ENCODE results near the gene MTIF2. TPM values are rescaled to one million over a fixed set of nuclear protein-coding genes. Genes with fewer than 3 reads are reported as not detected.
"Not testable (repeated sequence)": the region's sequence is repeated elsewhere in the genome, so short reads cannot be mapped to it uniquely, and the experiment has no call there.

MTIF2 gene
- total and polyA plus RNA-seq, 8 donors: 13.6 to 22.9 (median 16.7) TPM

DNA sequence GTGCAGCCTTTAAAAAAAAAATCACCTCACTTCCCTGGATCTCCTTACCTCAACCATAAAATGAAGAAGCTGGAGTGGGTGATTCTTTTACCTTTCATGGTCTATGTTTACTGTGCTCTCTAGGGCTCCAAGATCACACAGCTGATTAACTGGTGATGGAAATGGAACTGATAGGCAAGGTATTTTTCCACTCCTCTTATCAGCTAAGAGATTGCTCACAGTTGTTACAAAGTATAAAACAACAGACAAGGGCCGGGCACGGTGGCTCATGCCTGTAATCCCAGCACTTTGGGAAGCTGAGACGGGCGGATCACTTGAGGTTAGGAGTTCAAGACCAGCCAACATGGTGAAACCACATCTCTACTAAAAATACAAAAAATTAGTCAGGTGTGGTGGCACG, 22.0 kb downstream of the MTIF2 start:
- Histone ChIP-seq H3K27ac (no peak overlapping the region), H3K4me3 (no peak overlapping the region), H3K36me3 (peaks cover 0 to 41% (median 9%) of the 10 kb centered on the region in 3 donors), H3K9me3 (no peaks in the 10 kb centered on the region), H3K27me3 (no peaks in the 10 kb centered on the region), H3K4me1 (no peaks in the 10 kb centered on the region)
- ATAC-seq (no peak), FAIRE-seq (no peak), DNase-seq (no peak)
- TF ChIP-seq, protein P1, sequence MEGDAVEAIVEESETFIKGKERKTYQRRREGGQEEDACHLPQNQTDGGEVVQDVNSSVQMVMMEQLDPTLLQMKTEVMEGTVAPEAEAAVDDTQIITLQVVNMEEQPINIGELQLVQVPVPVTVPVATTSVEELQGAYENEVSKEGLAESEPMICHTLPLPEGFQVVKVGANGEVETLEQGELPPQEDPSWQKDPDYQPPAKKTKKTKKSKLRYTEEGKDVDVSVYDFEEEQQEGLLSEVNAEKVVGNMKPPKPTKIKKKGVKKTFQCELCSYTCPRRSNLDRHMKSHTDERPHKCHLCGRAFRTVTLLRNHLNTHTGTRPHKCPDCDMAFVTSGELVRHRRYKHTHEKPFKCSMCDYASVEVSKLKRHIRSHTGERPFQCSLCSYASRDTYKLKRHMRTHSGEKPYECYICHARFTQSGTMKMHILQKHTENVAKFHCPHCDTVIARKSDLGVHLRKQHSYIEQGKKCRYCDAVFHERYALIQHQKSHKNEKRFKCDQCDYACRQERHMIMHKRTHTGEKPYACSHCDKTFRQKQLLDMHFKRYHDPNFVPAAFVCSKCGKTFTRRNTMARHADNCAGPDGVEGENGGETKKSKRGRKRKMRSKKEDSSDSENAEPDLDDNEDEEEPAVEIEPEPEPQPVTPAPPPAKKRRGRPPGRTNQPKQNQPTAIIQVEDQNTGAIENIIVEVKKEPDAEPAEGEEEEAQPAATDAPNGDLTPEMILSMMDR (IDR thresholded peaks at IDR 0.05): no peak
- intact Hi-C loops (cut with DNase I): no loop called here
- WGBS, 2 donors: 72 to 73% methylated on average over 5 of the region's 5 CpGs

DNA sequence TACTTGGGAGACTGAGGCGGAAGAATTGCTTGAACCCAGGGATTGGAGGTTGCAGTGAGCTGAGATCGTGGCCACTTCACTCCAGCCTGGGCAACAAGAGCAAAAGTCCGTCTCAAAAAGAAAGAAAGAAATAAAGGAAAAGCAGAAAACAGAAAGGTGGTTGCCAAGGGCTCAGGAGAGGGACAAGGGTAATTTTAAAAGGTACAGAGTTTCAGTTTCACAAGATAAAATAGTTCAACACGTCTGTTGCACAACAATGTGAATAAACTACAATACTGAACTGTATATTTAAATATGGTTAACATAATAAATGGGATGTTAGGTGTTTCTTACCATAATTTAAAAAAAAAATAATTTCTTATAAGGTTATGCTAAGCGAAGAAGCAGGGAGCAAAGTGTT, 23.6 kb downstream of the MTIF2 start:
- H3K4me1 ChIP-seq: no peaks in the 10 kb centered on the region
- TF ChIP-seq, protein P1 (IDR thresholded peaks at IDR 0.05): no peak
- H3K27me3 ChIP-seq: no peaks in the 10 kb centered on the region
- H3K36me3 ChIP-seq: peaks cover 0 to 31% (median 5%) of the 10 kb centered on the region in 3 donors
- intact Hi-C loops (cut with DNase I): no loop called here
- no peaks in the 10 kb centered on the region for H3K9me3 ChIP-seq
- no peak overlapping the region for H3K27ac ChIP-seq
- FAIRE-seq (no peak), DNase-seq (no peak), ATAC-seq (no peak)
- H3K4me3 ChIP-seq: no peak overlapping the region
- WGBS, 2 donors: 88 to 94% methylated on average over 5 of the region's 5 CpGs

DNA sequence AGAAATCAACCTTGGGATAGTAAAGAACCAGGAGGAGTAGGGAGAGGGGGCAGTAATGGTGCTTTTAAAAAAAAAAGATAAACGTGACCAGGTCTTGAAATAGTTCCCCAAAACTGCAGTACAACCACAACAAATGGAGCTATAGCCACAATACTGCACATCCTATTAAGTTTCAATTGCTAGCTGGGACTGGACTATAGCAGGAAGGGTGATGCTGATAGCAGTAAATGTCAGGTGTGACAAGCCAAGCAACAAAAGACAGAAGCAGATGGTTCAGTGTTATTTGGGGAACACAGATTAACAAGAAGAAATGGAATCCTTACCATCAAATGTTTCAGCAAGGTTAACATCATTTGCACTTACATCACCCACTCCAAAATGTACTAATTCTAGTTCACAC, 26.4 kb downstream of the MTIF2 start:
- WGBS, 2 donors: 47 to 50% methylated on average over 1 of the region's 1 CpG
- ATAC-seq (no peak), FAIRE-seq (no peak), DNase-seq (no peak)
- H3K36me3 ChIP-seq: peaks cover 0 to 21% (median 5%) of the 10 kb centered on the region in 3 donors
- H3K4me1 ChIP-seq: no peaks in the 10 kb centered on the region
- TF ChIP-seq, protein P1 (IDR thresholded peaks at IDR 0.05): no peak
- H3K9me3 ChIP-seq: no peaks in the 10 kb centered on the region
- no peaks in the 10 kb centered on the region for H3K27me3 ChIP-seq
- intact Hi-C loops (cut with DNase I): no loop called here
- H3K27ac ChIP-seq: no peak overlapping the region
- H3K4me3 ChIP-seq: no peak overlapping the region

DNA sequence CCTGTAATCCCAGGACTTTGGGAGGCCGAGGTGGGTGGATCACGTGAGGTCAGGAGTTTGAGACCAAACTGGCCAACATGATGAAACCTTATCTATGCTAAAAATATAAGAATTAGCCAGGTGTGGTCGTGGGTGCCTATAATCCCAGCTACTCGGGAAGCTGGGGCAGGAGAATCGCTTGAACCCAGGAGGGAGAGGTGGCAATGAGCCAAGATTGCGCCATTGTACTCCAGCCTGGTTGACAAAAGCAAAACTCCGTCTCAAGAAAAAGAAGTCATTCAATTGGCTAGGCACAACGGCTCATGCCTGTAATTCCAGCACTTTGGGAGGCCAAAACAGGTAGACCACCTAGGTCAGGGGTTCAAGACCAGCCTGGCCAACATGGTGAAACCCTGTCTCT, 27.4 kb downstream of the MTIF2 start:
- H3K4me3 ChIP-seq; H3K27ac ChIP-seq; FAIRE-seq; intact Hi-C loops (cut with DNase I); H3K27me3 ChIP-seq; H3K4me1 ChIP-seq; ATAC-seq; DNase-seq; H3K9me3 ChIP-seq: not testable (repeated sequence)
- 92% methylated on average over 8 of the region's 8 CpGs for WGBS, 2 donors
- H3K36me3 ChIP-seq: peaks cover 0 to 27% (median 5%) of the 10 kb centered on the region in 3 donors

DNA sequence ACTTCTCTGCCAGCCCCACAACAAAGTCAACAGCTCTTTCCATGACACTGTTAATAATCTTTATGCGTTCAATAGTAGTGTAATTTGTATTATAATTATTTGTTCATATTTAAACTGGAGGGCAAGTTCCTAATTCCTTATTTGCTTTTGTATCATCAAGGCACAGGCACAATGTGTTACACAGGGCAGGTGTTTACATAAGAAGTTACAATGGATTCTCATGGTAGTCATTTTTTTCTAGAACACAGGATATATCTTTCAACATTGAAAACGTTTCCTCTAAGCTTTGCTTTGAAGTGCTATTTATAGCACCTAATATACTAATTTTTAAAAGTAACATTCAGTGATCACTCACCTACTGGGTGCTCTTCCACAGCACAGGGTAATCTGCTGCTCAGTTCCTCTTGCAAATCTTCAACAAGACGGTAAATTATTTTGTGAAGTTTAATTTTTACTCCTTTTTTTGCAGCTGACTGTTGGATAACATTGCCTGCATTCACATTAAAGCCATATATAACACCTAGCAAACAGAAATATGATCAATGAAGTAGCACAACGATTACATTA, 29.3 kb downstream of the MTIF2 start:
- H3K27ac ChIP-seq: no peak overlapping the region
- no peaks in the 10 kb centered on the region for H3K9me3 ChIP-seq
- no peak overlapping the region for H3K4me3 ChIP-seq
- H3K36me3 ChIP-seq: peaks cover 0 to 23% (median 5%) of the 10 kb centered on the region in 3 donors
- 49 to 54% methylated on average over 4 of the region's 4 CpGs for WGBS, 2 donors
- ATAC-seq (no peak), FAIRE-seq (no peak), DNase-seq (no peak)
- intact Hi-C loops (cut with DNase I): no loop called here
- no peaks in the 10 kb centered on the region for H3K27me3 ChIP-seq
- H3K4me1 ChIP-seq: peaks cover 0 to 3% (median under 1%) of the 10 kb centered on the region in 3 donors
- TF ChIP-seq, protein P1 (IDR thresholded peaks at IDR 0.05): no peak

Measured in pancreas (tissue), 10 donors.